Keratinocyte (primary cell): ENCODE results near the gene CXADR.

Source experiments
- EZH2 ChIP-seq: IDR thresholded peaks from one replicate; pipeline ENCODE4 v1.6.1; 2012; ENCODE audit warnings: inconsistent platforms, mild to moderate bottlenecking, low read length, moderate library complexity
- TF ChIP-seq, protein P1 (sequence below), 3 experiments: IDR thresholded peaks in 1 of 3; conservative IDR thresholded peaks in 1 of 3; optimal IDR thresholded peaks in 1 of 3; 2 replicates in 2 of 3; 3 replicates in 1 of 3; pipeline versions ENCODE3 to v1.5.1; 2011; ENCODE audit warnings: low read length in 3 of 3, mild to moderate bottlenecking in 3 of 3, moderate library complexity in 2 of 3, control low read depth in 1 of 3, inconsistent platforms in 1 of 3; ENCODE audit not compliant: insufficient read depth in 2 of 3; ENCODE audit errors: extremely low read depth in 1 of 3

DNA sequence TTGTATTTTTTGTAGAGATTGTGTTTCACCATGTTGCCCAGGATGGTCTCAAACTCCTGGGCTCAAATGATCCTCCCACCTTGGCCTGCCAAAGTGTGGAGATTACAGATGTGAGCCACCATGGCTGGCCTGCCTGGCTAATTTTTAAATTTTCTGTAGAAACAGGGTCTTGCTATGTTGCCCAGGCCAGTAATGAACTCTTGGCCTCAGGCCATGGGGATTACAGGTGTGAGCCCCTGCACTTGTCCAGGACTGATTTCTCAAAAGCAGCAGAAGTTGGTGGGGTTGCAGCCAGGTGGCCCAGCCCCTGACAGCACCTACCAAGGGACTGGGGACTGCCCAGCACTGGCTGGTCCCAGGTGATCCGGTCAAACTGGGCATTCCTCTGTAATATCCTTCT, 44.1 kb upstream of the CXADR start:
- TF ChIP-seq, protein P1, sequence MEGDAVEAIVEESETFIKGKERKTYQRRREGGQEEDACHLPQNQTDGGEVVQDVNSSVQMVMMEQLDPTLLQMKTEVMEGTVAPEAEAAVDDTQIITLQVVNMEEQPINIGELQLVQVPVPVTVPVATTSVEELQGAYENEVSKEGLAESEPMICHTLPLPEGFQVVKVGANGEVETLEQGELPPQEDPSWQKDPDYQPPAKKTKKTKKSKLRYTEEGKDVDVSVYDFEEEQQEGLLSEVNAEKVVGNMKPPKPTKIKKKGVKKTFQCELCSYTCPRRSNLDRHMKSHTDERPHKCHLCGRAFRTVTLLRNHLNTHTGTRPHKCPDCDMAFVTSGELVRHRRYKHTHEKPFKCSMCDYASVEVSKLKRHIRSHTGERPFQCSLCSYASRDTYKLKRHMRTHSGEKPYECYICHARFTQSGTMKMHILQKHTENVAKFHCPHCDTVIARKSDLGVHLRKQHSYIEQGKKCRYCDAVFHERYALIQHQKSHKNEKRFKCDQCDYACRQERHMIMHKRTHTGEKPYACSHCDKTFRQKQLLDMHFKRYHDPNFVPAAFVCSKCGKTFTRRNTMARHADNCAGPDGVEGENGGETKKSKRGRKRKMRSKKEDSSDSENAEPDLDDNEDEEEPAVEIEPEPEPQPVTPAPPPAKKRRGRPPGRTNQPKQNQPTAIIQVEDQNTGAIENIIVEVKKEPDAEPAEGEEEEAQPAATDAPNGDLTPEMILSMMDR (optimal IDR thresholded peaks at IDR 0.05 in 1 of 3, IDR thresholded peaks at IDR 0.05 in 1 of 3, conservative IDR thresholded peaks at IDR 0.05 in 1 of 3; ENCODE audit: extremely low read depth in 1 of 3, insufficient read depth in 2 of 3, low read length in 3 of 3) = no peak
- no peak for TF ChIP-seq EZH2
